Heart left ventricle (tissue), 16 donors: ENCODE data around the gene SETD3. TPM values are rescaled to one million over a fixed set of nuclear protein-coding genes. Genes with fewer than 3 reads are reported as not detected.

Experiments used
- ATAC-seq, 4 donors: fragments of 200-7000 bp; cut with Tn5 transposase; one replicate each; pipeline ENCODE4 v1.9.1; 2020 to 2022; ENCODE audit warnings: moderate library complexity in 4 of 4, mild to moderate bottlenecking in 3 of 4, moderate number of reproducible peaks in 1 of 4
- DNase-seq, 5 donors: peaks; one replicate each; pipeline ENCODE4 v3.0.0-alpha.2; 2020
- H3K27ac ChIP-seq, 12 donors: fragments of 200-600 bp; sonication (generic) in 4 of 12; one replicate each; pipeline versions ENCODE4 v1.5.0 to v1.8.0; 2016 to 2022; ENCODE audit warnings: mild to moderate bottlenecking in 2 of 12
- H3K27me3 ChIP-seq, 9 donors: fragments of 200-600 bp; sonication (generic) in 2 of 9; one replicate each; pipeline versions ENCODE4 v1.5.1 to v1.8.0; 2016 to 2022; ENCODE audit warnings: mild to moderate bottlenecking in 3 of 9
- H3K36me3 ChIP-seq, 9 donors: fragments of 200-600 bp; sonication (generic) in 2 of 9; one replicate each; pipeline versions ENCODE4 v1.5.0 to v1.8.0; 2018 to 2022; ENCODE audit warnings: mild to moderate bottlenecking in 2 of 9
- H3K4me1 ChIP-seq, 12 donors: fragments of 200-600 bp; sonication (generic) in 4 of 12; one replicate each; pipeline versions ENCODE4 v1.5.0 to v1.8.0; 2016 to 2022; ENCODE audit warnings: mild to moderate bottlenecking in 3 of 12
- H3K4me3 ChIP-seq, 12 donors: fragments of 200-600 bp; sonication (generic) in 4 of 12; one replicate each; pipeline versions ENCODE4 v1.5.0 to v1.8.0; 2017 to 2022; ENCODE audit warnings: mild to moderate bottlenecking in 9 of 12, moderate library complexity in 4 of 12
- H3K9me3 ChIP-seq, 12 donors: fragments of 200-600 bp; sonication (generic) in 4 of 12; one replicate each; pipeline versions ENCODE4 v1.5.0 to v1.8.0; 2016 to 2022; ENCODE audit warnings: mild to moderate bottlenecking in 1 of 12
- POLR2A ChIP-seq, 2 donors: fragments of 450-650 bp; IDR thresholded peaks; one replicate each; pipeline ENCODE4 v1.6.1; 2017; ENCODE audit warnings: antibody characterized with exemption in 2 of 2, mild to moderate bottlenecking in 2 of 2, moderate library complexity in 2 of 2
- WGBS, 4 donors: extraction: QIAGEN DNeasy Blood & Tissue Kit in 2 of 4; methylation state at CpG; one replicate each; pipeline versions ENCODE4 v1.1.5 to v1.1.7; 2013 to 2018; 5-methylcytosine and 5-hydroxymethylcytosine counted together
- intact Hi-C, 10 donors: fragments of 100-400 bp; cut with DNase I; formaldehyde crosslinking; loops; one replicate each; pipeline versions ENCODE4 v1.11.1 to v1.14.2; 2022
- polyA plus RNA-seq, 2 donors: library from polyadenylated mRNA; stranded (reverse); fragments of 200-250 nt; gene quantifications; one replicate each; pipeline ENCODE4 v1.2.3, GENCODE V29; 2013
- total RNA-seq, 9 donors: library from RNA; depleted of rRNA in 2 of 9; stranded (reverse); fragments of >200 nt in 2 of 9; fragmentation: NEBNext Ultra II Directional in 3 of 9; extraction: Animal tissue kit (Norgen Biotek cat#: 25700) in 3 of 9; gene quantifications; one replicate each; pipeline versions ENCODE4 v1.1.0 to v1.2.4, GENCODE V29; 2016 to 2023
- TF ChIP-seq, protein P1 (sequence below), 12 donors: fragments of 200-600 bp; sonication (generic) in 4 of 12; IDR thresholded peaks; one replicate each; pipeline versions ENCODE4 v1.5.0 to v1.8.0; 2018 to 2022; ENCODE audit warnings: antibody characterized with exemption in 12 of 12, mild to moderate bottlenecking in 5 of 12
- donor health status: ischemic (EF 13 %, LVEDD 7.1; RV severe dilation, severe dysfunction).
- donor health status: healthy with polysubstance abuse.
- donor health status: DM: no; HTN: yes; CAD: no.
- donor health status: DM: no; HTN: no; CAD: no.
- donor health status: ischemic (EF 25% LVEDD 6.9; RV normal size, moderate dysfunction).
- donor health status: ischemic (EF 25% LVEDD 5.7; RV mildly dilated, moderate dysfunction).
- donor health status: healthy.
- donor health status: DM: yes; HTN: yes; CAD: no.
- donor health status: ischemic (EF 35%, LVEDD 5.7; RV mildly dilated, moderate dysfunction).
- donor health status: nonischemic (EF 11% LVEDD 7.7; RV severe dilation, severe dysfunction).
- donor health status: DM: yes; HTN: yes; CAD: no.
- donor health status: PGD.
- donor health status: ischemic (EF 29% LVEDD 5.4; RV normal size, mild dysfunction).
- donor health status: nonischemic (EF 23%, LVEDD 6.1; RV moderate dilation, normal function).

The SETD3 gene
- total and polyA plus RNA-seq, 11 donors, result 49.7 to 130 (median 92.6) TPM

DNA sequence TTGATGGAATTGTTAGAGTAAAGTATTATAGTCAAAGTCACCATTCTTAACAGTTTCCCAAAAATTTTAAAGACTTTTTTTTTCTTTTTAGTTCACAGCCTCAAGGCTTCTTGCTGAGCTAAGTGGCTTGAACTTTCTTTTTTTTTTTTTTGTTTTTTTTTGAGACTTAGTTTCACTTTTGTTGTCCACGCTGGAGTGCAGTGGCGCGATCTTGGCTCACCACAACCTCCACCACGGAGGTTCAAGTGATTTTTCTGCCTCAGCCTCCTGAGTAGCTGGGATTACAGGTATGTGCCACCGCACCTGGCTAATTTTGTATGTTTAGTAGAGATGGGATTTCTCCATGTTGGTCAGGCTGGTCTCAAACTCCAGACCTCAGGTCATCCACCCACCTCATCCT is 92.8 kb downstream of the SETD3 start:
- peaks cover 0 to 7% (median 0%) of the 10 kb centered on the region in 12 donors for H3K9me3 ChIP-seq
- intact Hi-C loops, result no loop called here
- DNase-seq (no peak), ATAC-seq (no peak)
- no peak overlapping the region for H3K27ac ChIP-seq
- TF ChIP-seq, protein P1, sequence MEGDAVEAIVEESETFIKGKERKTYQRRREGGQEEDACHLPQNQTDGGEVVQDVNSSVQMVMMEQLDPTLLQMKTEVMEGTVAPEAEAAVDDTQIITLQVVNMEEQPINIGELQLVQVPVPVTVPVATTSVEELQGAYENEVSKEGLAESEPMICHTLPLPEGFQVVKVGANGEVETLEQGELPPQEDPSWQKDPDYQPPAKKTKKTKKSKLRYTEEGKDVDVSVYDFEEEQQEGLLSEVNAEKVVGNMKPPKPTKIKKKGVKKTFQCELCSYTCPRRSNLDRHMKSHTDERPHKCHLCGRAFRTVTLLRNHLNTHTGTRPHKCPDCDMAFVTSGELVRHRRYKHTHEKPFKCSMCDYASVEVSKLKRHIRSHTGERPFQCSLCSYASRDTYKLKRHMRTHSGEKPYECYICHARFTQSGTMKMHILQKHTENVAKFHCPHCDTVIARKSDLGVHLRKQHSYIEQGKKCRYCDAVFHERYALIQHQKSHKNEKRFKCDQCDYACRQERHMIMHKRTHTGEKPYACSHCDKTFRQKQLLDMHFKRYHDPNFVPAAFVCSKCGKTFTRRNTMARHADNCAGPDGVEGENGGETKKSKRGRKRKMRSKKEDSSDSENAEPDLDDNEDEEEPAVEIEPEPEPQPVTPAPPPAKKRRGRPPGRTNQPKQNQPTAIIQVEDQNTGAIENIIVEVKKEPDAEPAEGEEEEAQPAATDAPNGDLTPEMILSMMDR (IDR thresholded peaks at IDR 0.05), result no peak
- TF ChIP-seq POLR2A (IDR thresholded peaks at IDR 0.05), result no peak
- 68 to 86% (median 79%) methylated on average over 5 of the region's 5 CpGs for WGBS, 4 donors
- peaks cover 0 to 30% (median 6%) of the 10 kb centered on the region in 9 donors for H3K27me3 ChIP-seq
- peaks cover 0 to 7% (median 0%) of the 10 kb centered on the region in 12 donors for H3K4me1 ChIP-seq
- no peak overlapping the region for H3K4me3 ChIP-seq
- H3K36me3 ChIP-seq, result no peaks in the 10 kb centered on the region

DNA sequence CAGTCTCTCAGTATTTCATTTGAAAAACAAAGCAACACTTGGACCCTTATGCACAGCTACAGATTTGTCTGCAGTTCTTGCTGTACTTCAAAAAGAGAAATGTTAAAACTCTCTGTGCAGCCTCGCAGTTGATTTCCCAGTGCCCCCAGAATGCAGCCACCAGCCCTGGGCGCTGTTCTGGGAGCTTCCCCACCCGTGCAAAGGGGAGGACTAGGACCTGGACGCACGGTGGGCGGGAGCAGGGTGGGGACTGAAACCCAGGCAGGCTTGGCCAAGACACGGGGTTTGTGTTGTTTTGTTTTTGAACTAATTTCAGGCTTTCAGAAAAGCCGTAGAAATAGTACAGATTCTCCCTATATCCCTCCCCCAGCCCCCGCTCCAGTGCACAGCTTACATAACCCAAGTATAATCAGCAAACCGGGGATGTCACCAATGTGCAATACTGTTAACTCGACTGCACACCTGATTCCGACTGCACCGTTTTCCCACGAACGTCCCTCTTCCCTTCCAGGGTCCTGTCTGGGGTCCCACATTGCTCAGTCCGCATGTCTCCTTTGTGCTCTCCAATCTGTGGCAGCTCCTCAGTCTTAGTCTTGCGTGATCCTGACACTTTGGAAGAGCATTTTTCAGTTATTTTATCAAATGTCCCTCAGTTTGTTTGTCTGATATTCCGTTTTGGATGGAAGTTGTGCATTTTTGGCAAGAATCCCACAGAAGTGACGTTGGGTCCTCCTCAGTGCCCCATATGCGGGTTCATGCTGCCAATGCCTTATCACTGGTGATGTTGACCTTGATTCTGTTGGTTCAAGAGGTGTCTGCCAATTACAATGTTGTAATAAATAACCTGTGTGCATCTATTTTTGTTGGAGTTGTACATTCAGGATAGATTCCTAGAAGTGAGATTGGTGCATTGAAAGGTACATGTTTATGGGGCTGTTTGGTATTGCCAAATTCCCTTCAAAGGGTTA is 95.9 kb downstream of the SETD3 start:
- H3K27ac ChIP-seq, result no peak overlapping the region
- H3K36me3 ChIP-seq, result no peaks in the 10 kb centered on the region
- peaks cover 0 to 7% (median 0%) of the 10 kb centered on the region in 12 donors for H3K9me3 ChIP-seq
- no peak overlapping the region for H3K4me3 ChIP-seq
- no peak for DNase-seq
- no peak for ATAC-seq
- intact Hi-C loops, result no loop called here
- TF ChIP-seq, protein P1 (IDR thresholded peaks at IDR 0.05), result no peak
- TF ChIP-seq POLR2A (IDR thresholded peaks at IDR 0.05), result no peak
- H3K27me3 ChIP-seq, result peaks cover 0 to 57% (median 6%) of the 10 kb centered on the region in 9 donors
- H3K4me1 ChIP-seq, result peaks cover 0 to 7% (median 0%) of the 10 kb centered on the region in 12 donors
- WGBS, 4 donors, result 71 to 78% (median 76%) methylated on average over 20 of the region's 20 CpGs

DNA sequence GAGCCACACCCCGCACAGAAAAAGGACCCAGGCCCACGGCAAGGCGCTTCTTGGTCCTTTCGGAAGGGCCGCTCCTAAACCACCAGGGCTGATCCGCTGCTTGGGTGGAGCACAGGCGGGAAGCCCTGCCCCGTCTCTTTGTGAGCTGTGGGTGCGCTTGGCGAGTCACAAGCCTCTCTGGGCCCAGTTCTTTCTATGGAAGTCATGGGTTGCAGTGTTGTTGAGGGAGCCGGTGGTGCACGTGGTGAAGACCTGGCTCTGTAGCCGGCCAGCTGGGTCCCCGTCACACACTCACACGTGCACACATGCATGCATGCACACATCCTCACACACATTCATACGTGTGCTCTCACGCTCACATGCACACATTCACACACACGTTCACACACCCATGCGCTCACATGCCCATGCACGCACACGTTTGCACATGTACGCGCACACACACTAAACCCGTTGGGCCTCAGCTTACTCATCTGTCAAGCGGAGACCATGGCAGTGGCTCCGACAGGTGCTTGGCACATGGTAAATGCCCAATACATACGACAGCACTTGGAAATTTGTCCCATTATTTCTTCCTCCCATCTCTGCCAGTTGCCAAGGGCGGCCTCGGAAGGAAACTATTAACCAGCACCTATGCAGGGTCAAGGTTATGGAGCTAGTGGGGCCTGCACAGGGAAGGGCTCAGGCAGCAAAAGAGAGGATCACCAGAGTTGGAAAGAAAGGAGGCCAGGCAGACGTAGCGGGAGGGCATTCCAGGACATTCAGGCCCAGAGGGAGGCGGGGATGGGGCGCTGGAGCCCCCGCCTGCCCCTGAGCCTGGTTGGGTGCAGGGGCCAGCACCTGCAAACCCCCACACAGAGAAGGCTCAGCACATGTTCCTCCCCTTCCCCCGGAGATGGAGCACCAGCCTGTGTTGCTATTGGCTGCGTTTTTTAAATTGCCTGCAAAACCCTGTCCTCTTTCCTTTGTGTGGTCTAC is 96.9 kb downstream of the SETD3 start:
- intact Hi-C loops, result no loop called here

More for the DNA sequence above, 96.9 kb downstream of the SETD3 start:
- 83 to 88% (median 85%) methylated on average over 34 to 36 of the region's 36 CpGs for WGBS, 4 donors
- peaks cover 0 to 58% (median 6%) of the 10 kb centered on the region in 9 donors for H3K27me3 ChIP-seq
- no peaks in the 10 kb centered on the region for H3K36me3 ChIP-seq
- ATAC-seq (peak in 1 of 4 donors; percentile 7), DNase-seq (no peak)
- H3K4me1 ChIP-seq, result no peaks in the 10 kb centered on the region
- H3K9me3 ChIP-seq, result peaks cover 0 to 7% (median 0%) of the 10 kb centered on the region in 12 donors
- TF ChIP-seq, protein P1 (IDR thresholded peaks at IDR 0.05), result no peak
- no peak for TF ChIP-seq POLR2A (IDR thresholded peaks at IDR 0.05)
- no peak overlapping the region for H3K4me3 ChIP-seq
- H3K27ac ChIP-seq, result no peak overlapping the region
